Measurements from ENCODE around the gene FRY.

DNA sequence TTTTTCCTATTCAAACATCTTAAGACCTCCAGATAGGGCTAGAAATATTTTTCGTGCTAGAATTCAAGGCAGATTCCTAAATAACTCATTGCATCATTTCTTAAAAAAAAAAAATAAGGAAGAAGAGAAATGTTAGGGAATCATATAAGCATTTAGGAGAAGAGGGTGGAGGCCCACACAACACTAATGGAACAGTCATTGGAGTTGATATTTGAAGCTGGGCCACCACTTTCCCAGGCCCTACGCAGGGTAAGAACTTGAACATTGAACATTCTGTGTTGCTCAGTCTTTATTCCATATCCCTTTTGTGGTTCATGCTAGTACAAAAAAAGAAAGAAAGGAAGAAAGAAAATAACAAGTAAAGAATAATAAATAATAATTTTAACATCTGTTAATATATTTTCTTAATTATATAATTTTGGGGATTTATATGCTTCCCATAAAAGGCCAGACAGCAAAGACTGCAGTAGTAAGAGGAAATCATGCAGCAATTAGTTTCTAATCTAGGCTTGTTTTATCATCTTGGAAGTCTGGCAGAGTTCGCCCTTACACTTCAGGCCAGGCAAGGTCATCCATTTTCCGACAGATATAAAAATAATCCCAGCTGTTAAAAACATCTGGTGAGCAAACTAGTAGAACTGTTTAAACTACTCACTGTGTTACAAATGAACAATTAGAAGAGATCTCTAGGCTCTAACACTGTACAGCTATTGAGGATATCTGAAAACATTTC is 127.7 kb downstream of the FRY start:
- no peak for TF ChIP-seq POLR2AphosphoS5 (IDR thresholded peaks at IDR 0.05; ENCODE audit: borderline replicate concordance, low read depth, low read length)
- TF ChIP-seq EZH2 (IDR thresholded peaks at IDR 0.05), result no peak
- TF ChIP-seq FOXP2 (optimal IDR thresholded peaks at IDR 0.05; ENCODE audit: control extremely low read depth, extremely low read length, insufficient read depth), result no peak
